Glutamatergic neuron (in vitro differentiated cells): Measurements from ENCODE around the gene STK4. TPM values are rescaled to one million over a fixed set of nuclear protein-coding genes. Genes with fewer than 3 reads are reported as not detected.

Experiments used
- DNase-seq: peaks from one replicate; pipeline ENCODE4 v3.0.0; 2022
- H3K27ac Mint-ChIP-seq: one replicate; pipeline ENCODE4 v1.8.0; 2020; ENCODE audit warnings: mild to moderate bottlenecking, mixed read lengths, inconsistent platforms; ENCODE audit not compliant: unreplicated experiment
- H3K27me3 Mint-ChIP-seq: one replicate; pipeline ENCODE4 v1.8.0; 2020; ENCODE audit warnings: mild to moderate bottlenecking, moderate library complexity, mixed read lengths, inconsistent platforms; ENCODE audit not compliant: unreplicated experiment
- H3K36me3 Mint-ChIP-seq: one replicate; pipeline ENCODE4 v1.8.0; 2020; ENCODE audit warnings: mild to moderate bottlenecking, mixed read lengths, inconsistent platforms; ENCODE audit not compliant: unreplicated experiment
- H3K4me1 Mint-ChIP-seq: one replicate; pipeline ENCODE4 v1.8.0; 2020; ENCODE audit warnings: mild to moderate bottlenecking, low read depth, mixed read lengths, inconsistent platforms; ENCODE audit not compliant: unreplicated experiment
- H3K4me3 Mint-ChIP-seq: one replicate; pipeline ENCODE4 v1.8.0; 2020; ENCODE audit warnings: mild to moderate bottlenecking, mixed read lengths, inconsistent platforms; ENCODE audit not compliant: unreplicated experiment
- H3K9me3 Mint-ChIP-seq: one replicate; pipeline ENCODE4 v1.8.0; 2020; ENCODE audit warnings: mild to moderate bottlenecking, moderate library complexity, mixed read lengths, inconsistent platforms; ENCODE audit not compliant: unreplicated experiment
- total RNA-seq: library from RNA; stranded (reverse); fragmentation: NEBNext Ultra II Directional; extraction: Animal tissue kit (Norgen Biotek cat#: 25700); gene quantifications from one replicate; pipeline ENCODE4 v1.2.1, GENCODE V29; 2021; ENCODE audit not compliant: unreplicated experiment
- TF ChIP-seq, protein P1 (sequence below): fragments of 200-600 bp; sonication (generic); IDR thresholded peaks from one replicate; pipeline ENCODE4 v1.5.0; 2021; ENCODE audit not compliant: partially characterized antibody, unreplicated experiment

Gene STK4
- total RNA-seq, 1 donor from 2014 or later, result 32.6 TPM

DNA sequence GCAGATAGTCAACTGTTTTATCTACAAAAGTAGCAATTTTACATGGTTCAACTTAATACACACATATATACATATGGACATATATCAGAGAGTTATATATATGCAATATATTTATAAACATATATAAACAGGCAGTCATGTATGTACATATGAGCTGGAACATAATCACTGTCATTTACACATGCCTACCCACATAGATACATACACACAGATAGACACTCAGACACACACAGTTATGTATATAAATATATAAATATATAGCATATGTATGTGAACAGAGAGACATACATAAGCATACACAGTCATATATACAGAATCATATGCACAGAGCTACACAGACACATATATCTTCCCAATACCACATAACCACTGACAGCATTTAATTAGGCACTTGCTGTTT lies 146.4 kb downstream of the STK4 start:
- H3K9me3 Mint-ChIP-seq, result peaks cover 2% of the 10 kb centered on the region
- H3K27me3 Mint-ChIP-seq, result peaks cover 10% of the 10 kb centered on the region
- DNase-seq, result no peak
- TF ChIP-seq, protein P1, sequence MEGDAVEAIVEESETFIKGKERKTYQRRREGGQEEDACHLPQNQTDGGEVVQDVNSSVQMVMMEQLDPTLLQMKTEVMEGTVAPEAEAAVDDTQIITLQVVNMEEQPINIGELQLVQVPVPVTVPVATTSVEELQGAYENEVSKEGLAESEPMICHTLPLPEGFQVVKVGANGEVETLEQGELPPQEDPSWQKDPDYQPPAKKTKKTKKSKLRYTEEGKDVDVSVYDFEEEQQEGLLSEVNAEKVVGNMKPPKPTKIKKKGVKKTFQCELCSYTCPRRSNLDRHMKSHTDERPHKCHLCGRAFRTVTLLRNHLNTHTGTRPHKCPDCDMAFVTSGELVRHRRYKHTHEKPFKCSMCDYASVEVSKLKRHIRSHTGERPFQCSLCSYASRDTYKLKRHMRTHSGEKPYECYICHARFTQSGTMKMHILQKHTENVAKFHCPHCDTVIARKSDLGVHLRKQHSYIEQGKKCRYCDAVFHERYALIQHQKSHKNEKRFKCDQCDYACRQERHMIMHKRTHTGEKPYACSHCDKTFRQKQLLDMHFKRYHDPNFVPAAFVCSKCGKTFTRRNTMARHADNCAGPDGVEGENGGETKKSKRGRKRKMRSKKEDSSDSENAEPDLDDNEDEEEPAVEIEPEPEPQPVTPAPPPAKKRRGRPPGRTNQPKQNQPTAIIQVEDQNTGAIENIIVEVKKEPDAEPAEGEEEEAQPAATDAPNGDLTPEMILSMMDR, result no peak
- no peak overlapping the region for H3K4me3 Mint-ChIP-seq
- no peak overlapping the region for H3K27ac Mint-ChIP-seq
- peaks cover 2% of the 10 kb centered on the region for H3K4me1 Mint-ChIP-seq
- H3K36me3 Mint-ChIP-seq, result no peaks in the 10 kb centered on the region

DNA sequence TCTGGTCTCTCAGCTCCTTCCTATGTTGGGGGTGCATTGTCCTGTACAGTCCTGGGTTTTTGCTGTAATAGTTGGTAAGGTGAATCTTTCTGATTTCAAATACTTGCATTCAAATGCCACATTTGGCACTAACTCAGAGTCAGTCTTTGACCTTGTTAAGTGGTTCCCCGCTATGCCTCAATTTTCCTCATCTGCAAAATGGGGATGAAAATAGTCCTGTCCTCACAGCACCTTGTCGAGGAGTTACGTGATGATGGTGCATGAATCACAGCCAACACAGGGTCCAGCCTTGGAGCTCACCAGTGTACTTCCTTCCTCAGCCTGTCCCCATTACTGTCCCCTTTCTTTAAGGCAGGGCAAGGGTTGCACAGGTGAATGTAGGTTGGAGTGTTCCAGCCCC lies 147.6 kb downstream of the STK4 start:
- Mint-ChIP-seq H3K9me3 (peaks cover 2% of the 10 kb centered on the region), H3K4me3 (no peak overlapping the region), H3K36me3 (no peaks in the 10 kb centered on the region), H3K27ac (no peak overlapping the region), H3K4me1 (peaks cover 2% of the 10 kb centered on the region), H3K27me3 (peaks cover 10% of the 10 kb centered on the region)
- DNase-seq, result no peak
- TF ChIP-seq, protein P1, result no peak

DNA sequence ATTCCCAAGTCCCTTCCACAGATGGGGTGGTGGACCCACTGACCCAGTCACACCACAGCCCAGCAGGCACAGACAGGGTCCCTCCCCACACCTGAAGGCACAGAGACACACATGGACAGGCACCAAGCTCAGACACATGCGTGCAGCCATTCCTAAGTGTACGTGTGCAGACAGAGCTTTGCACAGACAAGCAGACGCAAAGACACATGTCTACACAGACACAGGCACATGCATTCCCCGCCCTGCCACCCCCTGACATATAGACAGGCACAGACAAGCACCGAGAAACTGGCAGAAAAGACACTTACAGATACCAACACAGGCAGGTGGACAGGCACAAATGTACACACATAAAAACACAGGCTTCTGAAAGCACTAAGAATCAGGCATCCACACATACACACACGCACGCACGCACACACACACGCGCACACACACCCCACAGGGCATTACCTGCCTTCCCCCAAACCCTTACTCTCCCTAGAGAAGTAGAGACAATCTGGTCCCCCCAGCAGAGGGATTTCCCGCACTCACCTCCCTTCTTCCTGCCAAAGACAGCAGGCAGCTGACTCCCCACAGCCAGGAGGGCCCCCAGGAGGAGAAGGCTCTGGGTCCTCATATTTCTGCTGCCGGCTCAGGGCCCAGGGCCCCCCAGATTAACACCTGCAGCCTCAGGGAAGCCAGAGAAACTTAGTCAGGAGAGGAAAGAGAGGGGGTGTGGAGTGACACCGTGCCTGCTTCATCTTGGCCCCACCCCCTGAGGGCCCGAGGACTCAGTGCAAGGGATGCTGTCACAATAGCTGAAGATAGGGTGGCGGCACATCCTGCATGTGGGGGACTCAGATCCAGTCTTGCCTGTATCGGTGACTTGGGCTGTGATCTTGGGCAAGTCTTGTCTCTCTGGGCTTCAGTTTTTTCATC lies 148.4 kb downstream of the STK4 start, which contains the start of gene WFDC5:
Gene WFDC5, minus strand, starts transcription at position 710 of the 921 bp plus-strand sequence. Its CDS starts 91 bp downstream, at position 619.
- DNase-seq, result no peak
- peaks cover 2% of the 10 kb centered on the region for H3K4me1 Mint-ChIP-seq
- TF ChIP-seq, protein P1, result no peak
- H3K27me3 Mint-ChIP-seq, result peaks cover 9% of the 10 kb centered on the region
- H3K4me3 Mint-ChIP-seq, result no peak within 1 kb of the TSS
- no peaks in the 10 kb centered on the region for H3K36me3 Mint-ChIP-seq
- peaks cover 2% of the 10 kb centered on the region for H3K9me3 Mint-ChIP-seq
- H3K27ac Mint-ChIP-seq, result no peak within 1 kb of the TSS

DNA sequence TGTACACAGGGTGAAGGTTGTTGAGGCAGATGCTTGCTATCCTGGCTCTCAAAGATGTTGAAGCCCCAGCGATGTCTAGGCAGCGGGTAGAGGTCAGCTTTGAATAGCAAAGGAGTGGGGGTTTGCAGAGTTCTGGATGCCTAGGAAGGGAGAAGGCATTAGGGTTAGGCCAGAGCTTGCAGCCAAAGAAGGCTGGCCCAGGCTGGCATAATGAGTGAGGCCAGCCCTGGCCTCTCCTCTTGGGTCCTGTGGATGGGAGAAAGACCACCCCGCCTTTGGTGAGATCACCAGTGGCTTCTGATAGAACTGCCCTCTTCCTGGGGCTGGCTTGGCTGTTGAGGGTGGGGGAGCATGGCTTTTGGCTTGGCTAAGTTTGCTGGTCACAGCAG lies 149.1 kb downstream of the STK4 start:
- Mint-ChIP-seq H3K9me3 (peaks cover 2% of the 10 kb centered on the region), H3K27me3 (peaks cover 9% of the 10 kb centered on the region), H3K36me3 (peaks cover 3% of the 10 kb centered on the region), H3K4me3 (no peak overlapping the region), H3K4me1 (peaks cover 2% of the 10 kb centered on the region), H3K27ac (no peak overlapping the region)
- TF ChIP-seq, protein P1, result no peak
- DNase-seq, result no peak

DNA sequence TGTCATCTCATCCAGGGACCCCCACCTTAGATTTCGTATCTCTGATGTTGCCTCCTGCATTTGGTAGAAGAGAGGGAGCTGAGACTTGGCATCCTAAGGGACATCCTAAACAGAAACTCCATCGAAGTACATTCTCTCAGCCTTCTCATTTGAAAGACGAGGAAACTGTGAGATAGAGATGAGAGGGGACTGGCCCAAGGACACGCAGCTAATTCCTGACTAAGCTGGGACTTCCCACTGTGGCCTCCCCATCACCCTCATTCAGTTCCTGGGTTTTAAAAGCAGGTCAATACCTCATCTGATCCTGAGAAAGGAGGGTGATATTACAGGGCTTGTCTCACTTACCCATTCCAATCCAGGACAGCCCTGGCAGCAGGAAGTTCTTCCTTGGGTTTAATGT lies 149.5 kb downstream of the STK4 start:
- Mint-ChIP-seq H3K9me3 (peaks cover 2% of the 10 kb centered on the region), H3K4me1 (peaks cover 2% of the 10 kb centered on the region), H3K27me3 (peaks cover 9% of the 10 kb centered on the region), H3K4me3 (no peak overlapping the region), H3K27ac (no peak overlapping the region), H3K36me3 (peaks cover 5% of the 10 kb centered on the region)
- DNase-seq, result no peak
- TF ChIP-seq, protein P1, result no peak
